Hepatocyte (in vitro differentiated cells): ENCODE measurements around the gene FTH1. TPM values are rescaled to one million over a fixed set of nuclear protein-coding genes. Genes with fewer than 3 reads are reported as not detected.

Source experiments
- DNase-seq: peaks from one replicate; pipeline ENCODE4 v3.0.0-alpha.2; 2016; ENCODE audit warnings: low spot score
- H2AFZ ChIP-seq: fragments of 200-600 bp; sonication (generic); 2 replicates; pipeline ENCODE4 v1.6.0; 2016; ENCODE audit warnings: antibody characterized with exemption, mild to moderate bottlenecking
- H3K27ac ChIP-seq: fragments of 200-600 bp; sonication (generic); 2 replicates; pipeline ENCODE4 v1.5.1; 2016; ENCODE audit warnings: mild to moderate bottlenecking
- H3K27me3 ChIP-seq: fragments of 200-600 bp; sonication (generic); 2 replicates; pipeline ENCODE4 v1.6.1; 2016
- H3K36me3 ChIP-seq: fragments of 200-600 bp; sonication (generic); replicated peaks from 2 replicates; pipeline ENCODE4 v1.5.1; 2016; ENCODE audit warnings: low read depth; ENCODE audit not compliant: insufficient read depth
- H3K4me1 ChIP-seq: fragments of 200-600 bp; sonication (generic); 2 replicates; pipeline ENCODE4 v1.5.1; 2016; ENCODE audit warnings: mild to moderate bottlenecking, moderate library complexity; ENCODE audit not compliant: insufficient read depth
- H3K4me2 ChIP-seq: fragments of 200-600 bp; sonication (generic); 2 replicates; pipeline ENCODE4 v1.6.0; 2016
- H3K4me3 ChIP-seq: fragments of 200-600 bp; sonication (generic); 2 replicates; pipeline ENCODE4 v1.5.1; 2016; ENCODE audit warnings: mild to moderate bottlenecking
- H3K79me2 ChIP-seq: fragments of 200-600 bp; sonication (generic); 2 replicates; pipeline ENCODE4 v1.6.0; 2017; ENCODE audit warnings: mild to moderate bottlenecking
- H3K9me2 ChIP-seq: fragments of 200-600 bp; sonication (generic); replicated peaks from 2 replicates; pipeline ENCODE4 v1.6.0; 2017; ENCODE audit warnings: mild to moderate bottlenecking; ENCODE audit not compliant: insufficient read depth
- H3K9me3 ChIP-seq: fragments of 200-600 bp; sonication (generic); 2 replicates; pipeline ENCODE4 v1.5.1; 2016; ENCODE audit warnings: low read depth, mild to moderate bottlenecking
- H4K20me1 ChIP-seq: fragments of 200-600 bp; sonication (generic); 2 replicates; pipeline ENCODE4 v1.6.0; 2016; ENCODE audit warnings: mild to moderate bottlenecking; ENCODE audit not compliant: insufficient read depth, poor library complexity, severe bottlenecking
- CTCF ChIP-seq: fragments of 200-600 bp; sonication (generic); IDR thresholded peaks from 2 replicates; pipeline ENCODE4 v1.5.1; 2016; ENCODE audit warnings: antibody characterized with exemption, mild to moderate bottlenecking; ENCODE audit not compliant: poor library complexity
- EZH2 ChIP-seq: fragments of 200-600 bp; sonication (generic); IDR thresholded peaks from 2 replicates; pipeline ENCODE4 v1.6.1; 2016; ENCODE audit warnings: antibody characterized with exemption, mild to moderate bottlenecking, borderline replicate concordance
- EZH2phosphoT487 ChIP-seq: fragments of 200-600 bp; sonication (generic); IDR thresholded peaks from one replicate; pipeline ENCODE4 v1.6.1; 2018; ENCODE audit warnings: antibody characterized with exemption, mild to moderate bottlenecking, low read depth, moderate library complexity; ENCODE audit not compliant: unreplicated experiment, severe bottlenecking
- WGBS: methylation state at CpG from one replicate; pipeline ENCODE4 v1.1.6; 2016; ENCODE audit warnings: low lambda C conversion rate; ENCODE audit errors: missing lambda C conversion rate; 5-methylcytosine and 5-hydroxymethylcytosine counted together
- polyA plus RNA-seq: library from polyadenylated mRNA; unstranded; fragments of >200 nt; fragmentation: Nextera tagmentation; extraction: Ambion mirVana; gene quantifications from 2 replicates; pipeline ENCODE4 v1.2.1, GENCODE V29; 2016
- total RNA-seq: library from RNA; depleted of rRNA; stranded (reverse); fragments of >200 nt; gene quantifications from 2 replicates; pipeline ENCODE4 v1.2.3, GENCODE V29; 2014

Gene FTH1
- total and polyA plus RNA-seq, 2 experiments from 2014 or later, result 1,071 to 8,694 TPM

- no peak within 1 kb of the TSS for H2AFZ ChIP-seq
- H3K4me2 ChIP-seq, result no peak within 1 kb of the TSS
- DNase-seq, result no peak
- WGBS, result 94% methylated on average over 8 of the region's 8 CpGs
- no peaks in the 10 kb centered on the region for H3K27me3 ChIP-seq
- H4K20me1 ChIP-seq, result no peaks in the 10 kb centered on the region
- no peak within 1 kb of the TSS for H3K4me3 ChIP-seq
- peaks cover 12% of the 10 kb centered on the region for H3K4me1 ChIP-seq
- no peaks in the 10 kb centered on the region for H3K79me2 ChIP-seq
- H3K9me3 ChIP-seq, result no peaks in the 10 kb centered on the region
- TF ChIP-seq CTCF (no peak), EZH2 (no peak), EZH2phosphoT487 (no peak)
- H3K36me3 ChIP-seq, result no peaks in the 10 kb centered on the region
- H3K9me2 ChIP-seq, result no peaks in the 10 kb centered on the region
- peak within 1 kb of the TSS; percentile 71 for H3K27ac ChIP-seq
These were observed 17.3 kb downstream of the FTH1 start, which contains the start of gene BEST1 for GRCh38 chr11:61950035-61950547. TSS of gene BEST1 (plus strand) at chr11:61950351. CDS start at chr11:61951807, 1,456 bp downstream.

GRCh38 chr11:61949169-61950034, 18.0 kb downstream of the FTH1 start:
- TF ChIP-seq EZH2phosphoT487, result no peak
- TF ChIP-seq EZH2, result no peak
- no peak for TF ChIP-seq CTCF
- Histone ChIP-seq H4K20me1 (no peaks in the 10 kb centered on the region), H2AFZ (no peak overlapping the region), H3K79me2 (no peaks in the 10 kb centered on the region), H3K36me3 (no peaks in the 10 kb centered on the region), H3K27me3 (no peaks in the 10 kb centered on the region), H3K27ac (peak overlapping the region; percentile 71), H3K4me1 (peaks cover 8% of the 10 kb centered on the region), H3K9me2 (no peaks in the 10 kb centered on the region), H3K4me2 (no peak overlapping the region), H3K9me3 (no peaks in the 10 kb centered on the region), H3K4me3 (no peak overlapping the region)
- WGBS, result 56% methylated on average over 9 of the region's 9 CpGs
- DNase-seq, result peak; percentile 87

DNA sequence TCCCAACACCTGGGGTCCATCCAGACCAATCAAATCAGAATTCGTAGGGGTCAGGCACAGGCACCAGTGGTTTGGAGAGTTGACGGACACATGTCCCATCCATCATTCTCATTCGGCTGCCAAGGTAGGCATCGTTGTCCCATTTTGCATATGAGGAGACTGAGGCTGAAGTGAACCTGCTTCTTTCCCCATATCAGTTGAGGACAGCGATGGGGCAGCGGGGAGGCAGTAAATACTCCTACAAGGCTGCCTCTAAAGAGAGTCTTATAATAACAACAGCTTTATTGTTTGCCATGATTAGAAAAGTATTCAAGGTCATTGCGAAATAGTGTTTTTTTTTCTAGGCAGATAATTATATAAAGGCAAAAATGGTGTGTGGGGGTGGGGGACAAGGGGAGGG, 18.9 kb downstream of the FTH1 start:
- no peak overlapping the region for H3K4me2 ChIP-seq
- H3K4me3 ChIP-seq, result no peak overlapping the region
- TF ChIP-seq EZH2 (no peak), CTCF (no peak), EZH2phosphoT487 (no peak)
- no peak for DNase-seq
- H3K79me2 ChIP-seq, result no peaks in the 10 kb centered on the region
- H2AFZ ChIP-seq, result no peak overlapping the region
- H3K27me3 ChIP-seq, result no peaks in the 10 kb centered on the region
- no peaks in the 10 kb centered on the region for H3K36me3 ChIP-seq
- no peaks in the 10 kb centered on the region for H3K9me3 ChIP-seq
- peaks cover 7% of the 10 kb centered on the region for H3K4me1 ChIP-seq
- H3K27ac ChIP-seq, result no peak overlapping the region
- 87% methylated on average over 7 of the region's 7 CpGs for WGBS
- H4K20me1 ChIP-seq, result no peaks in the 10 kb centered on the region
- H3K9me2 ChIP-seq, result no peaks in the 10 kb centered on the region
